HG03159 (cell line): Measurements from ENCODE around the gene SUV39H1.

Source experiments
- ATAC-seq: cut with Tn5 transposase; IDR thresholded peaks from one replicate; pipeline ENCODE4 v1.9.1; 2021; ENCODE audit warnings: mild to moderate bottlenecking, moderate library complexity; ENCODE audit not compliant: unreplicated experiment

The SUV39H1 gene

DNA sequence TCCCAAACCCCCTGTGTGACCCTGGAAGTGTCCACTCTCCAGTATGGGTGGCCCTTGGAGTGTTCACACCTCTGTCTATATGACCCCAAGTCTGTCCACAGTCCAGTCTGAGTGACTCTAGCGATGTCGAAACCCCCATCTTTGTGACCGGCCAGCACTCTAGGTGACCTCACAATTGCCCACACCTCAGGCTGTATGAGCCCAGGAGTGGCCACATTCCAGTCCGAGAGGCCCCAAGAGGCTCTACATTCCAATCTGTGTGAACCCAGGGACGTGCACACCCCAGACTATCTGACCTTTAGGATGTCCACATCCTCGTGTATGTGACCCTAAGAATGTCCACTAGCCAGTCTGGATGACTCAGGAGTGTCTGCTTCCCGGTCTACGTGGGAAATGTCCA lies 57.7 kb downstream of the SUV39H1 start:
- no peak for ATAC-seq
